ENCODE results near the gene CASQ1. TPM values are rescaled to one million over a fixed set of nuclear protein-coding genes. Genes with fewer than 3 reads are reported as not detected.

Gene CASQ1
- total and polyA plus RNA-seq, 4 donors, result 0.99 to 4.6 (median 1.3) TPM

- DNase-seq (ENCODE audit: low read depth in 4 of 6, low spot score in 6 of 6), result no peak
- no CpG with 5 or more reads among the region's 4 CpGs for WGBS (ENCODE audit: insufficient coverage)
- Histone ChIP-seq H3K4me3 (ENCODE audit: low read depth, low read length) (no peak overlapping the region), H3K4me1 (ENCODE audit: control insufficient read depth, insufficient read depth, low read length) (no peaks in the 10 kb centered on the region), H3K27me3 (ENCODE audit: control insufficient read depth, insufficient read depth, low read length) (no peaks in the 10 kb centered on the region), H3K9me3 (ENCODE audit: control insufficient read depth, insufficient read depth, low read length) (no peaks in the 10 kb centered on the region), H3K27ac (ENCODE audit: low read depth, low read length) (no peak overlapping the region), H3K36me3 (ENCODE audit: control insufficient read depth, insufficient read depth, low read length) (no peaks in the 10 kb centered on the region)
Observed at GRCh38 chr1:160157174-160157573, 33.2 kb upstream of the CASQ1 start.

GRCh38 chr1:160158031-160158430 is 32.3 kb upstream of the CASQ1 start:
- H3K36me3 ChIP-seq (ENCODE audit: control insufficient read depth, insufficient read depth, low read length), result no peaks in the 10 kb centered on the region
- no peak overlapping the region for H3K27ac ChIP-seq (ENCODE audit: low read depth, low read length)
- H3K9me3 ChIP-seq (ENCODE audit: control insufficient read depth, insufficient read depth, low read length), result no peaks in the 10 kb centered on the region
- H3K27me3 ChIP-seq (ENCODE audit: control insufficient read depth, insufficient read depth, low read length), result no peaks in the 10 kb centered on the region
- H3K4me3 ChIP-seq (ENCODE audit: low read depth, low read length), result no peak overlapping the region
- H3K4me1 ChIP-seq (ENCODE audit: control insufficient read depth, insufficient read depth, low read length), result no peaks in the 10 kb centered on the region
- no peak for DNase-seq (ENCODE audit: low read depth in 4 of 6, low spot score in 6 of 6)
- WGBS (ENCODE audit: insufficient coverage), result 73% methylated on average over 2 of the region's 3 CpGs

GRCh38 chr1:160158534-160158933 is 31.8 kb upstream of the CASQ1 start:
- DNase-seq (ENCODE audit: low read depth in 4 of 6, low spot score in 6 of 6), result no peak
- H3K4me1 ChIP-seq (ENCODE audit: control insufficient read depth, insufficient read depth, low read length), result no peaks in the 10 kb centered on the region
- no peak overlapping the region for H3K4me3 ChIP-seq (ENCODE audit: low read depth, low read length)
- no peaks in the 10 kb centered on the region for H3K9me3 ChIP-seq (ENCODE audit: control insufficient read depth, insufficient read depth, low read length)
- no peaks in the 10 kb centered on the region for H3K27me3 ChIP-seq (ENCODE audit: control insufficient read depth, insufficient read depth, low read length)
- no peaks in the 10 kb centered on the region for H3K36me3 ChIP-seq (ENCODE audit: control insufficient read depth, insufficient read depth, low read length)
- H3K27ac ChIP-seq (ENCODE audit: low read depth, low read length), result no peak overlapping the region
- WGBS (ENCODE audit: insufficient coverage), result 100% methylated on average over 2 of the region's 4 CpGs

- Histone ChIP-seq H3K36me3 (ENCODE audit: control insufficient read depth, insufficient read depth, low read length) (no peaks in the 10 kb centered on the region), H3K27ac (ENCODE audit: low read depth, low read length) (no peak overlapping the region), H3K4me3 (ENCODE audit: low read depth, low read length) (no peak overlapping the region), H3K27me3 (ENCODE audit: control insufficient read depth, insufficient read depth, low read length) (no peaks in the 10 kb centered on the region), H3K4me1 (ENCODE audit: control insufficient read depth, insufficient read depth, low read length) (no peaks in the 10 kb centered on the region), H3K9me3 (ENCODE audit: control insufficient read depth, insufficient read depth, low read length) (no peaks in the 10 kb centered on the region)
- DNase-seq (ENCODE audit: low read depth in 4 of 6, low spot score in 6 of 6), result no peak
Observed at GRCh38 chr1:160159846-160160245, 30.5 kb upstream of the CASQ1 start.

GRCh38 chr1:160161965-160162705 is 28.2 kb upstream of the CASQ1 start:
- no peaks in the 10 kb centered on the region for H3K4me1 ChIP-seq (ENCODE audit: control insufficient read depth, insufficient read depth, low read length)
- no peaks in the 10 kb centered on the region for H3K9me3 ChIP-seq (ENCODE audit: control insufficient read depth, insufficient read depth, low read length)
- no peak overlapping the region for H3K4me3 ChIP-seq (ENCODE audit: low read depth, low read length)
- DNase-seq (ENCODE audit: low read depth in 4 of 6, low spot score in 6 of 6), result peak in 2 of 6 donors; percentile 34 to 46
- 0% methylated on average over 1 of the region's 6 CpGs for WGBS (ENCODE audit: insufficient coverage)
- no peak overlapping the region for H3K27ac ChIP-seq (ENCODE audit: low read depth, low read length)
- no peaks in the 10 kb centered on the region for H3K27me3 ChIP-seq (ENCODE audit: control insufficient read depth, insufficient read depth, low read length)
- no peaks in the 10 kb centered on the region for H3K36me3 ChIP-seq (ENCODE audit: control insufficient read depth, insufficient read depth, low read length)

GRCh38 chr1:160162931-160163330 is 27.4 kb upstream of the CASQ1 start:
- 83% methylated on average over 2 of the region's 2 CpGs for WGBS (ENCODE audit: insufficient coverage)
- H3K27me3 ChIP-seq (ENCODE audit: control insufficient read depth, insufficient read depth, low read length), result no peaks in the 10 kb centered on the region

GRCh38 chr1:160163615-160164014 is 26.8 kb upstream of the CASQ1 start:
- WGBS (ENCODE audit: insufficient coverage), result no CpG with 5 or more reads among the region's 1 CpG
- Histone ChIP-seq H3K4me1 (ENCODE audit: control insufficient read depth, insufficient read depth, low read length) (no peaks in the 10 kb centered on the region), H3K9me3 (ENCODE audit: control insufficient read depth, insufficient read depth, low read length) (no peaks in the 10 kb centered on the region), H3K36me3 (ENCODE audit: control insufficient read depth, insufficient read depth, low read length) (no peaks in the 10 kb centered on the region), H3K27ac (ENCODE audit: low read depth, low read length) (no peak overlapping the region), H3K27me3 (ENCODE audit: control insufficient read depth, insufficient read depth, low read length) (no peaks in the 10 kb centered on the region), H3K4me3 (ENCODE audit: low read depth, low read length) (no peak overlapping the region)
- no peak for DNase-seq (ENCODE audit: low read depth in 4 of 6, low spot score in 6 of 6)

More at GRCh38 chr1:160162931-160163330, 27.4 kb upstream of the CASQ1 start:
- no peak overlapping the region for H3K27ac ChIP-seq (ENCODE audit: low read depth, low read length)
- H3K4me3 ChIP-seq (ENCODE audit: low read depth, low read length), result no peak overlapping the region
- no peaks in the 10 kb centered on the region for H3K36me3 ChIP-seq (ENCODE audit: control insufficient read depth, insufficient read depth, low read length)
- no peaks in the 10 kb centered on the region for H3K4me1 ChIP-seq (ENCODE audit: control insufficient read depth, insufficient read depth, low read length)
- no peak for DNase-seq (ENCODE audit: low read depth in 4 of 6, low spot score in 6 of 6)
- H3K9me3 ChIP-seq (ENCODE audit: control insufficient read depth, insufficient read depth, low read length), result no peaks in the 10 kb centered on the region

- H3K9me3 ChIP-seq (ENCODE audit: control insufficient read depth, insufficient read depth, low read length), result no peaks in the 10 kb centered on the region
- no peaks in the 10 kb centered on the region for H3K36me3 ChIP-seq (ENCODE audit: control insufficient read depth, insufficient read depth, low read length)
- H3K4me1 ChIP-seq (ENCODE audit: control insufficient read depth, insufficient read depth, low read length), result peaks cover 4% of the 10 kb centered on the region
- H3K27ac ChIP-seq (ENCODE audit: low read depth, low read length), result no peak overlapping the region
- H3K27me3 ChIP-seq (ENCODE audit: control insufficient read depth, insufficient read depth, low read length), result no peaks in the 10 kb centered on the region
- H3K4me3 ChIP-seq (ENCODE audit: low read depth, low read length), result no peak overlapping the region
- 92% methylated on average over 4 of the region's 10 CpGs for WGBS (ENCODE audit: insufficient coverage)
- no peak for DNase-seq (ENCODE audit: low read depth in 4 of 6, low spot score in 6 of 6)
Observed at GRCh38 chr1:160164121-160164520, 26.3 kb upstream of the CASQ1 start.

- H3K27me3 ChIP-seq (ENCODE audit: control insufficient read depth, insufficient read depth, low read length), result no peaks in the 10 kb centered on the region
- DNase-seq (ENCODE audit: low read depth in 4 of 6, low spot score in 6 of 6), result no peak
- WGBS (ENCODE audit: insufficient coverage), result 97% methylated on average over 9 of the region's 12 CpGs
Observed at GRCh38 chr1:160166166-160166868, 24.1 kb upstream of the CASQ1 start.

GRCh38 chr1:160167056-160167455 is 23.3 kb upstream of the CASQ1 start:
- Histone ChIP-seq H3K4me1 (ENCODE audit: control insufficient read depth, insufficient read depth, low read length) (peaks cover 16% of the 10 kb centered on the region), H3K36me3 (ENCODE audit: control insufficient read depth, insufficient read depth, low read length) (no peaks in the 10 kb centered on the region), H3K4me3 (ENCODE audit: low read depth, low read length) (no peak overlapping the region), H3K27ac (ENCODE audit: low read depth, low read length) (no peak overlapping the region), H3K27me3 (ENCODE audit: control insufficient read depth, insufficient read depth, low read length) (no peaks in the 10 kb centered on the region), H3K9me3 (ENCODE audit: control insufficient read depth, insufficient read depth, low read length) (no peaks in the 10 kb centered on the region)
- WGBS (ENCODE audit: insufficient coverage), result 93% methylated on average over 3 of the region's 4 CpGs
- no peak for DNase-seq (ENCODE audit: low read depth in 4 of 6, low spot score in 6 of 6)

More at GRCh38 chr1:160166166-160166868, 24.1 kb upstream of the CASQ1 start:
- Histone ChIP-seq H3K4me3 (ENCODE audit: low read depth, low read length) (no peak overlapping the region), H3K27ac (ENCODE audit: low read depth, low read length) (no peak overlapping the region), H3K4me1 (ENCODE audit: control insufficient read depth, insufficient read depth, low read length) (peaks cover 16% of the 10 kb centered on the region), H3K9me3 (ENCODE audit: control insufficient read depth, insufficient read depth, low read length) (no peaks in the 10 kb centered on the region), H3K36me3 (ENCODE audit: control insufficient read depth, insufficient read depth, low read length) (no peaks in the 10 kb centered on the region)
